ENCODE data around the gene RGL4.

DNA sequence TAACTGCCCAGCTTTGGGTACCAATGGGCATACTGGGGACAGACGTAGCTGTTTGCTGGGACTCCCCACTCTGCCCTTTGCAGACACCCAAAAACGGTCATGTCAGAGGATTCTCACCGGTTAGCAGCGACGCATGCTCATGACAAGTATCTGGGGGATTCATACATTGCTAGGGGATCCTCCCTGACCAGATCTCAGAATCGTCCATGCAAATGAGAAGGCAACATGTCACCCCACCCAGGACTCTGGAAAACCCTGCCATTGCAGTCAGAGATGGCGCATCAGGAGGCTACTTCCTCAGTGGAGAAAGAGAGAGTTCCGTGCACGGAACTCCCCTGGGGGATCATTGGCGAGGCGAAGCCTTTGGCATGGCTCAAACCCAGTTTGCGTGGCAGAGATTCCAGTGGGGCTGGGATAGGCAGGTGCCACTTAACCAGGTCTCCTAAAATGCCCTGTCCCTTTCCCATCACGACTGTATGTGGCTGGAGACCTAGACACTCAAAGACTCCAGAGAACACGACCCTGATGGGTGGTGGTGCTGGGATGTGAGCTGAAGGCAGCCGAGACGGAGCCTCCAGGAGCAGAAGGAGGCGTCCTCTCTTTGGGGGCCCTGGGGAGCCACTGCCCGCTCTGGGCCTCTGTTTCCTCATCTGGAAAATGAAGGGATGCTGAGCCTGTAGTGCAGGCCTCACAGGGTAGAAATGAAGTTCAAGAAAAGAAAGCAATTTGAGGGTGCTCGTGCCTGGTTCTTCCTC lies 4.9 kb downstream of the RGL4 start:
- TF ChIP-seq CTCF (IDR thresholded peaks at IDR 0.05; ENCODE audit: low read depth, low read length, poor library complexity, severe bottlenecking) = no peak
- TF ChIP-seq EZH2phosphoT487 (IDR thresholded peaks at IDR 0.05; ENCODE audit: borderline replicate concordance, low read length) = no peak

Data from DOHH2 (cell line).